HEK293 (cell line): ENCODE measurements around the gene NUP107.
"Not testable (repeated sequence)": the region's sequence is repeated elsewhere in the genome, so short reads cannot be mapped to it uniquely, and the experiment has no call there.

Source experiments
- CTCF ChIA-PET: fragments of 350-600 bp; formaldehyde crosslinking; extraction: SDS; loops from one replicate; lab custom pipeline; 2021; ENCODE audit warnings: antibody characterized with exemption; lab: Yijun Ruan, JAX
- POLR2A ChIA-PET: fragments of 300-600 bp; formaldehyde crosslinking; extraction: SDS; loops from one replicate; lab custom pipeline; 2020; ENCODE audit warnings: antibody characterized with exemption, inconsistent platforms; lab: Yijun Ruan, JAX
- H3K27ac ChIP-seq: fragments of 200-500 bp; sonication (Bioruptor generic); 2 replicates; pipeline ENCODE4 v1.5.1; 2014; ENCODE audit warnings: low read depth, low read length, control low read depth, inconsistent platforms; ENCODE audit errors: extremely low read depth
- H3K36me3 ChIP-seq, 2 experiments: fragments of 200-500 bp in 1 of 2; sonication (Bioruptor generic) in 1 of 2; 1 replicate in 1 of 2; 2 replicates in 1 of 2; pipeline ENCODE4 v1.5.1; 2014 to 2017; ENCODE audit warnings: inconsistent platforms in 2 of 2, low read length in 2 of 2; ENCODE audit not compliant: control insufficient read depth in 2 of 2, insufficient read depth in 1 of 2
- H3K4me1 ChIP-seq: fragments of 200-500 bp; sonication (Bioruptor generic); 2 replicates; pipeline ENCODE4 v1.5.1; 2014; ENCODE audit warnings: mild to moderate bottlenecking, low read length, inconsistent platforms; ENCODE audit not compliant: control insufficient read depth, insufficient read depth
- H3K4me3 ChIP-seq: 2 replicates; pipeline ENCODE4 v1.5.1; 2011; ENCODE audit warnings: low read depth, mild to moderate bottlenecking, control low read depth, low read length, moderate library complexity
- H3K9me3 ChIP-seq: fragments of 200-500 bp; sonication (Bioruptor generic); 2 replicates; pipeline ENCODE4 v1.5.1; 2014; ENCODE audit warnings: low read depth, low read length, inconsistent platforms; ENCODE audit not compliant: control insufficient read depth, insufficient read depth
- GLIS2 ChIP-seq: fragments of 450-650 bp; formaldehyde crosslinking; IDR thresholded peaks from 2 replicates; pipeline ENCODE4 v1.5.1; 2016; ENCODE audit warnings: missing biosample characterization, missing genetic modification characterization
- PRDM6 ChIP-seq: fragments of 450-650 bp; formaldehyde crosslinking; IDR thresholded peaks from 2 replicates; pipeline ENCODE4 v1.5.1; 2017; ENCODE audit warnings: missing biosample characterization, missing genetic modification characterization
- REST ChIP-seq: fragments of 450-650 bp; formaldehyde crosslinking; IDR thresholded peaks from 2 replicates; pipeline ENCODE4 v1.5.1; 2016; ENCODE audit warnings: missing biosample characterization, missing genetic modification characterization
- SCRT2 ChIP-seq: fragments of 450-650 bp; formaldehyde crosslinking; IDR thresholded peaks from 2 replicates; pipeline ENCODE4 v1.5.1; 2016; ENCODE audit warnings: missing biosample characterization, missing genetic modification characterization
- ZFHX2 ChIP-seq: fragments of 450-650 bp; formaldehyde crosslinking; conservative IDR thresholded peaks from 2 replicates; pipeline ENCODE4 v1.5.1; 2016; ENCODE audit warnings: missing biosample characterization, missing genetic modification characterization
- ZNF140 ChIP-seq: fragments of 450-650 bp; formaldehyde crosslinking; IDR thresholded peaks from 2 replicates; pipeline ENCODE4 v1.5.1; 2016; ENCODE audit warnings: missing biosample characterization, missing genetic modification characterization
- ZNF221 ChIP-seq: fragments of 450-650 bp; formaldehyde crosslinking; IDR thresholded peaks from 2 replicates; pipeline ENCODE4 v1.5.1; 2017; ENCODE audit warnings: missing biosample characterization, missing genetic modification characterization, borderline replicate concordance
- ZNF350 ChIP-seq: fragments of 450-650 bp; formaldehyde crosslinking; IDR thresholded peaks from 2 replicates; pipeline ENCODE4 v1.5.0; 2017; ENCODE audit warnings: missing biosample characterization, mild to moderate bottlenecking, missing genetic modification characterization
- ZNF501 ChIP-seq: fragments of 450-650 bp; formaldehyde crosslinking; IDR thresholded peaks from 2 replicates; pipeline ENCODE4 v1.5.1; 2016; ENCODE audit warnings: missing biosample characterization, missing genetic modification characterization
- ZNF621 ChIP-seq: fragments of 450-650 bp; formaldehyde crosslinking; IDR thresholded peaks from 2 replicates; pipeline ENCODE4 v1.5.1; 2017; ENCODE audit warnings: missing biosample characterization, missing genetic modification characterization
- ZNF664 ChIP-seq: fragments of 450-650 bp; formaldehyde crosslinking; IDR thresholded peaks from 2 replicates; pipeline ENCODE4 v1.5.1; 2016; ENCODE audit warnings: missing biosample characterization, missing genetic modification characterization

NUP107 gene

GRCh38 chr12:68673788-68674187 is 13.0 kb upstream of the NUP107 start:
- Histone ChIP-seq H3K9me3 (no peaks in the 10 kb centered on the region), H3K4me1 (no peaks in the 10 kb centered on the region), H3K4me3 (no peak overlapping the region), H3K27ac (no peak overlapping the region), H3K36me3 (no peaks in the 10 kb centered on the region)
- POLR2A ChIA-PET, result no interaction called here
- TF ChIP-seq ZNF140 (tag by site-specific recombination) (no peak), ZNF501 (tag by site-specific recombination) (no peak), ZNF621 (no peak), REST (tag by site-specific recombination) (no peak), GLIS2 (tag by site-specific recombination) (no peak), ZNF350 (tag by site-specific recombination) (no peak)
- CTCF ChIA-PET, result no interaction called here

- Histone ChIP-seq H3K4me1 (no peaks in the 10 kb centered on the region), H3K27ac (no peak overlapping the region), H3K9me3 (no peaks in the 10 kb centered on the region), H3K4me3 (no peak overlapping the region), H3K36me3 (no peaks in the 10 kb centered on the region)
- ChIA-PET POLR2A (no interaction called here), CTCF (interaction anchor here (0.7 to 1.0 kb wide), 2 partner anchors 178 to 354 kb away, joined by 3 read pairs; no protein-coding TSS in a partner anchor)
- TF ChIP-seq SCRT2 (tag by site-specific recombination) (peak; percentile 70), ZNF664 (tag by site-specific recombination) (peak; percentile 70), ZFHX2 (tag by site-specific recombination) (no peak)
Observed at GRCh38 chr12:68674376-68674775, 12.4 kb upstream of the NUP107 start.

GRCh38 chr12:68675101-68675842 is 11.5 kb upstream of the NUP107 start:
- no peaks in the 10 kb centered on the region for H3K9me3 ChIP-seq
- H3K4me1 ChIP-seq, result no peaks in the 10 kb centered on the region
- no peaks in the 10 kb centered on the region for H3K36me3 ChIP-seq
- H3K4me3 ChIP-seq, result no peak overlapping the region
- POLR2A ChIA-PET, result no interaction called here
- H3K27ac ChIP-seq, result no peak overlapping the region
- CTCF ChIA-PET, result interaction anchor here (0.6 to 1.0 kb wide), 3 partner anchors 112 to 355 kb away, joined by 3 to 4 read pairs (median 3); no protein-coding TSS in a partner anchor
- TF ChIP-seq PRDM6 (tag by site-specific recombination) (0 out of 2 replicates have a peak, but pooled peaks have one; percentile 22), ZNF221 (tag by site-specific recombination) (no peak)

GRCh38 chr12:68676854-68677253 is 9.9 kb upstream of the NUP107 start:
- H3K4me3 ChIP-seq, H3K9me3 ChIP-seq, H3K4me1 ChIP-seq, H3K36me3 ChIP-seq: not testable (repeated sequence)
- peak overlapping the region; percentile 12; the same call in 1 of the 2 replicates for H3K27ac ChIP-seq
- ChIA-PET POLR2A (interaction anchor here (0.7 to 1.0 kb wide), 2 partner anchors 10 to 17 kb away, joined by 3 to 5 read pairs; partner anchors contain the start of gene NUP107), CTCF (interaction anchor here (0.7 kb wide), 2 partner anchors 318 to 636 kb away, joined by 3 to 4 read pairs; no protein-coding TSS in a partner anchor)
- TF ChIP-seq ZNF664 (tag by site-specific recombination), result peak; percentile 21; the same call in 1 of the 2 replicates
